D721Med (cell line): ENCODE measurements around the gene DDX46.
"Not testable (repeated sequence)": the region's sequence is repeated elsewhere in the genome, so short reads cannot be mapped to it uniquely, and the experiment has no call there.

Source experiments
- DNase-seq: peaks from one replicate; pipeline ENCODE4 v3.0.0; 2011; ENCODE audit warnings: low spot score; ENCODE audit not compliant: insufficient read length
- FAIRE-seq: peaks from 2 replicates; lab custom pipeline; 2011; peaks lifted over from hg19 to GRCh38; lab: Jason Lieb, UNC
- TF ChIP-seq, protein P1 (sequence below): IDR thresholded peaks from 2 replicates; pipeline ENCODE4 v1.5.1; 2012; ENCODE audit warnings: mild to moderate bottlenecking, control low read depth; ENCODE audit not compliant: insufficient read depth; ENCODE audit errors: missing control alignments

Gene DDX46

DNA sequence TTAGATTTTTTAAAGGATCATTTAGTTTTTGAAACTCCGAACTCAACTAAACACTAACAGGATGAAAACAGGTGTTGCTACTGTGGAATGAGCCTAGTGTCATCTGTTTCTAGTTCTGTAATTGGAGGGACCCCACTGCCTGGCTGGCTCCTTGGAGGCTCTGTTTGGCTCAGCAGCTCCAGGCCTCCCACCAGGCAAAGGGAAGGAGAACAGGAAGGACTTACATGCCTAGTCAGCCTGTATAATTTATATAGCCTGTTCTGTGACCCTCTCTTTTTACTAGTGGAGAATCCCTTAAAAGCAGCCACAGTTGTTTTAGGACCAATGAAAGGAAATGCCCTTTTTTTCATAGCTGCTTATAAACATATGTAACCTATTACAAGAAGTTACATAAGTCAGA, 66.1 kb downstream of the DDX46 start:
- FAIRE-seq, result no peak
- TF ChIP-seq, protein P1, sequence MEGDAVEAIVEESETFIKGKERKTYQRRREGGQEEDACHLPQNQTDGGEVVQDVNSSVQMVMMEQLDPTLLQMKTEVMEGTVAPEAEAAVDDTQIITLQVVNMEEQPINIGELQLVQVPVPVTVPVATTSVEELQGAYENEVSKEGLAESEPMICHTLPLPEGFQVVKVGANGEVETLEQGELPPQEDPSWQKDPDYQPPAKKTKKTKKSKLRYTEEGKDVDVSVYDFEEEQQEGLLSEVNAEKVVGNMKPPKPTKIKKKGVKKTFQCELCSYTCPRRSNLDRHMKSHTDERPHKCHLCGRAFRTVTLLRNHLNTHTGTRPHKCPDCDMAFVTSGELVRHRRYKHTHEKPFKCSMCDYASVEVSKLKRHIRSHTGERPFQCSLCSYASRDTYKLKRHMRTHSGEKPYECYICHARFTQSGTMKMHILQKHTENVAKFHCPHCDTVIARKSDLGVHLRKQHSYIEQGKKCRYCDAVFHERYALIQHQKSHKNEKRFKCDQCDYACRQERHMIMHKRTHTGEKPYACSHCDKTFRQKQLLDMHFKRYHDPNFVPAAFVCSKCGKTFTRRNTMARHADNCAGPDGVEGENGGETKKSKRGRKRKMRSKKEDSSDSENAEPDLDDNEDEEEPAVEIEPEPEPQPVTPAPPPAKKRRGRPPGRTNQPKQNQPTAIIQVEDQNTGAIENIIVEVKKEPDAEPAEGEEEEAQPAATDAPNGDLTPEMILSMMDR, result no peak
- DNase-seq, result no peak

DNA sequence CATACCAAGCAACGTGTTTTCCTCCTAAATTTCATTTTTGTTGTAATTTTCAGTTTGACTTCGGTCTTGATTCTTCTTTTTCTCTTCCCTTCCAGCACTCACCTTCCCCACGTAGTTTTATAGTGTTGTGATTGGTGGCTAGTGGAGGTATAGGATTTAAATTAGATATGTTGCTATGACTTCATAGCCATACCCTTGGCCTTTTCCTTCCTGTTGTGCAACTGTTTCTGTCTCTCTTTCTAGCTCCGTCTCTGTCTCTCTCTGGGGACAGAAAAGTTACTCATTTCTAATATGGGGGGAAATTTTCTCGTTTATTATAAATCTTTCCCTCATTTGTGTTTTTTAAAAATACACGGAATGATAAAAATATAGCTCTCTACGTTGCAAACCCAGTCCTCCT, 66.6 kb downstream of the DDX46 start:
- FAIRE-seq, result no peak
- no peak for DNase-seq
- TF ChIP-seq, protein P1, result no peak

DNA sequence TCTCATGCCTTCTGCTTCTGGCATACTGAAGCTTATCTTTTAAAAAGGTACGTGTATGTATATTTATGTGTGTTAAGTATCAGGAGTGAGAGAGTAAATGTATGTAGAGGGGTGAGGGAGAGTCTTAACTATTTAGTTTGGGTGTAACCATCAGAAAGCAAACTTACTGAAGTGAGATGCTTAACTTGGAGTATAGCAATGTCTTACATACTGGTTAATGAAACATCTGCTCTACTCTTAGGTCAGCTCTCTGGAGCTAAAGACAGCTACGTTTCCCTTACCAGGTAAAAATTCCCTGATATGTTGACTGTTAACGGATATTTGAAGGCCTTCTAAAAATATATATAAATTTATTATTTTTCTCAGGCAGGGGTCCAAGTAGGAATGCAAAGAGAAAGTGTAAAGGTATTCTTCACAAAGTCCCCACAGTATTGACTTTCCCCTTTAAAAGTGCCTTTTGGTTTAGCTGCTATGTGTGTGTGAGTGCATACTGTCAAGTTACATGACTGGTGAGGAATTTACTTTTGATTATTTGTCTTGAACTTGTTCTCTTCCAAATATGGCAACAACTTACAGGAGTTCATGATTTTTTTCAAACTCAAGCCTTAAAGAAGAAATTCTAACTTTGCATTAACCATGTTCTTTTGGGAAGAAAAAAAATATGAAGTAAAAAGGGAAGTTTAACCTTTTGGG, 74.9 kb downstream of the DDX46 start:
- no peak for DNase-seq
- TF ChIP-seq, protein P1, result no peak
- no peak for FAIRE-seq

DNA sequence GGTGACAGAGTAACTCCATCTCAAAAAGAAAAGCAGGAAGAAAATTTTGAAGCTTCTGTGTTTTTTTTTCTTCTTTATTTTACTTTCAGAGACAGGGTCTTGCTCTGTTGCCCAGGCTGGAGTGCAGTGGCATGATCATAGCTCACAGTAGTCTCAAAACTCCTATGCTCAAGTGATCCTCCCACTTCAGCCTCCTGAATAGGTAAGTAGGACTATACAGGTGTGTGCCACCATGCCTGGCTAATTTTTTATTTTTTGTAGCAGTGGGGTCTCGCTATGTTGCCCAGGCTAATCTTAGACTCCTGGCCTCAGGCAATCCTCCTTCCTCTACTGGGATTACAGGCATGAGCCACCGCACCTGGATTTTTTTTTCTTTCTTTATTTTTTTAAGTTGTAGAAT, 77.0 kb downstream of the DDX46 start:
- TF ChIP-seq, protein P1, result no peak
- DNase-seq (no peak), FAIRE-seq (no peak)

DNA sequence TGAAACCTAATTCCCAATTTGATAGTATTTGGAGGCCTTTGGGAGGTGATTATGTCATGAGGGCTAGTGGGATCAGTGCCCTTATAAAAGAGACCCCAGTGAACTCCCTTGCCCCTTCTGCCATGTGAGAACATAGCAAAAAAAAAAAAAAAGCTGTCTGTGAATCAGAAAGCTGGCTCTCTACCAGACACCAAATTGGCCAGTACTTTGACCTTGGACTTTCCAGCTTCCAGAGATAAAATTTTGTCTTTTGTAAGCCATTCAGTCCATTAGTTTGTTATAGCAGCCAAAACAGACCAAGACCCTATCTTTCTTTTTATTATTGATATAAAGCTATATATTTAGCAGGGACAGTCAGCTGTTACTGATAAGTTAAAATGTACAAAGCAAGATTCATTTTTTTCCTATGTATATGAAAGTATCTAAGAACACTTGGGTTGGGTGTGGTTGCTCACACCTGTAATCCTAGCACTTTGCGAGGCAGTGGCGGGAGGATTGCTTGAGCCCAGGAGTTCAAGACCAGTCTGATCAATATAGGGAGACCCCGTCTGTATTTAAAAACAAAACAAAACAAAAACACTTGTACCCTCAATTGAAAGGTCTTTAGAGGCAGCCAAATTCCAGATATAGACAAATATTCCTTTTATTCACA, 79.1 kb downstream of the DDX46 start:
- DNase-seq, result no peak
- FAIRE-seq, result no peak
- TF ChIP-seq, protein P1, result no peak

DNA sequence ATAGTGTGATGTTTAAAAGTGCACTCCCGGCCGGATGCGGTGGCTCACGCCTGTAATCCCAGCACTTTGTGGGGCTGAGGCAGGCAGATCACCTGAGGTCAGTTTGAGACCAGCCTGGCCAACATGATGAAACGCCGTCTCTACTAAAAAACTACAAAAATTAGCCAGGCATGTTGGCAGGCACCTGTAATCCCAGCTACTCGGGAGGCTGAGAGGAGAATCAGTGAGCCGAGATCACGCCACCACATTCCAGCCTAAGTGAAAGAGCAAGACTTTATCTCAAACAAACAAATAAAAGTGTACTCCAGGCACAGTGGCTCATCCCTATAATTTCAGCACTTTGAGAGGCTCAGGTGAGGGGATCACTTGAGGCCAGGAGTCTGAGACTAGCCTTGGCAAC, 79.8 kb downstream of the DDX46 start:
- not testable (repeated sequence) for FAIRE-seq, DNase-seq

DNA sequence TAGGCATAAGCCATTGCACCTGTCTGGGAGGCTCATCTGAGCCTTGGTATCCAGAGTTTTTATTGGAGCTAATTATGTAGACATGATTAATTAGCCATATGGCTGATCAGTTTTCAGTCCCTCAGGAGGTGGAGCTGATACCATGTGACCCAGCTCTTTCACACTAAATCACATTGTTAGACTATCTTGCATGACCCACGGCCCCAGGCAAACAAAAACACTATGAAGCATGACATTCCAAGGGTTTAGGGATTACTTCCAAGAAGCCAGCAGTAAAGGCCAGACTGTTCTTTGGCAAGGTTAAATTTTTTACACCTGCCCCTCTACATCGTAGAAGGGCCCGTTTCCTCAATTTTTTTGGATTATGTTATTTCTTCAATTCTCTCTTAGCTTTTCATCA, 82.2 kb downstream of the DDX46 start:
- DNase-seq, result no peak
- FAIRE-seq, result no peak
- TF ChIP-seq, protein P1, result no peak
